MM.1S (cell line): ENCODE measurements around the gene NDUFS6.

Experiments used
- EZH2 ChIP-seq: fragments of 300-600 bp; sonication (generic); optimal IDR thresholded peaks from 2 replicates; pipeline ENCODE3; 2017; ENCODE audit warnings: low read depth, mild to moderate bottlenecking, antibody characterized with exemption, low read length, mixed read lengths
- TF ChIP-seq, protein P1 (sequence below): fragments of 300-600 bp; sonication (generic); IDR thresholded peaks from 2 replicates; pipeline ENCODE4 v1.5.1; 2016; ENCODE audit warnings: antibody characterized with exemption, low read length, mixed read lengths

DNA sequence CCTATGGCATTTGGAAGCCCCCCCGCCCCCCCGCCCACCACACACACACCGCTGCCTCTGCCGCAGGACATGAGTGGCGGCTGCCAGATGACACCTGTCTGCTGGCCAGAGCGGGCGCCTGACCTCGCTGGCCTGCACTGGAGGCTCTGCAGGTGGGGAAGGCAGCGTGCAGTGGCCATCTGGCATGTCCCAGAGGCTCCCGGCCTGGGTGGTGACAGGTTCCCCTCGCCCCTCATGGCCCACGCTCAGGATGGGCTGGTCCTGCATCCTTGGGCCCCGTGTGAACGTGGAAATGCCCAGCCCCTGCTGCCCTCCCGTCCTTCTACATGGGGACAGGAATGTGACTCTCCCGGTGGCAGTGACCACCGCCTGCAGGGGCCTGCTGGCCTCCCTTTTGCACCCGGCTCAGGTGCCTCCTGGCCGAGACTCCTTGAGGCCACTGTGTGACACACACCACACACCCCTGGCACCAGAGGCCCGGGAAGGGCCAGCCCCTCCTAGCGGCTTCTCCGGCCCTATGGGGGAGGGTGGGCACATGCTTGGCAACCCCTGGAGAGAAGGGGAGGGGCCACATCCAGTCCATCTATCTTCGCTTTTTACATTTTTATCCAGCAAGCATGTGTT is 51.2 kb downstream of the NDUFS6 start:
- TF ChIP-seq, protein P1, sequence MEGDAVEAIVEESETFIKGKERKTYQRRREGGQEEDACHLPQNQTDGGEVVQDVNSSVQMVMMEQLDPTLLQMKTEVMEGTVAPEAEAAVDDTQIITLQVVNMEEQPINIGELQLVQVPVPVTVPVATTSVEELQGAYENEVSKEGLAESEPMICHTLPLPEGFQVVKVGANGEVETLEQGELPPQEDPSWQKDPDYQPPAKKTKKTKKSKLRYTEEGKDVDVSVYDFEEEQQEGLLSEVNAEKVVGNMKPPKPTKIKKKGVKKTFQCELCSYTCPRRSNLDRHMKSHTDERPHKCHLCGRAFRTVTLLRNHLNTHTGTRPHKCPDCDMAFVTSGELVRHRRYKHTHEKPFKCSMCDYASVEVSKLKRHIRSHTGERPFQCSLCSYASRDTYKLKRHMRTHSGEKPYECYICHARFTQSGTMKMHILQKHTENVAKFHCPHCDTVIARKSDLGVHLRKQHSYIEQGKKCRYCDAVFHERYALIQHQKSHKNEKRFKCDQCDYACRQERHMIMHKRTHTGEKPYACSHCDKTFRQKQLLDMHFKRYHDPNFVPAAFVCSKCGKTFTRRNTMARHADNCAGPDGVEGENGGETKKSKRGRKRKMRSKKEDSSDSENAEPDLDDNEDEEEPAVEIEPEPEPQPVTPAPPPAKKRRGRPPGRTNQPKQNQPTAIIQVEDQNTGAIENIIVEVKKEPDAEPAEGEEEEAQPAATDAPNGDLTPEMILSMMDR, result no peak
- TF ChIP-seq EZH2, result no peak
